Measurements from ENCODE around the gene CDC25B.

The CDC25B gene

DNA sequence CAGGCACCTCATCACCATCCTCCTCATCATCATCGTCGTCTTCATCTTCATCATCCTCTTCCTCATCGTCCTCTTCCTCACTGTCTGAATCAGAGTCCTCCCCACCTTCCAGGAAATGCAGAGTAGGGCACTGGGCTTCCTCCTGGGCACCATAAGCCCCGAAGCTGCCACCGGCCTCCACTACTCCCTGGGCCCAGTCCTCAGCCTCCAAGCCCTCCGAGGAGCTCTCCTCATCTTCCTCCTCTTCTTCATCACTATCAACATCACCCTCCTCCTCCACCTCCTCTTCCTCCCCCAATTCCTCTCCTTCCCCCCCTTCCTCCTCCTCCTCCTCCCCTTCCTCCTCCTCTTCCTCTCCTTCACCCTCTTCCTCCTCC, 11.3 kb upstream of the CDC25B start (continued):
- TF ChIP-seq ZNF792 (tag by site-specific recombination; IDR thresholded peaks at IDR 0.05) (no peak), KLF9 (tag by site-specific recombination; IDR thresholded peaks at IDR 0.05; ENCODE audit: low read depth) (no peak), ZBTB7A (tag by site-specific recombination; IDR thresholded peaks at IDR 0.05; ENCODE audit: low read depth) (no peak), ZNF626 (tag by site-specific recombination; IDR thresholded peaks at IDR 0.05) (no peak), ZNF266 (tag by site-specific recombination; IDR thresholded peaks at IDR 0.05; ENCODE audit: low read depth) (no peak), ZBTB48 (tag by site-specific recombination; IDR thresholded peaks at IDR 0.05) (no peak), SP2 (tag by site-specific recombination; IDR thresholded peaks at IDR 0.05) (no peak), ZNF366 (tag by site-specific recombination; conservative IDR thresholded peaks at IDR 0.05) (peak; percentile 74), SCRT2 (tag by site-specific recombination; IDR thresholded peaks at IDR 0.05) (no peak), SP7 (tag by site-specific recombination; IDR thresholded peaks at IDR 0.05) (0 out of 2 replicates have a peak, but pooled peaks have one; percentile 13), ZNF549 (tag by site-specific recombination; IDR thresholded peaks at IDR 0.05) (no peak), ZNF335 (tag by site-specific recombination; conservative IDR thresholded peaks at IDR 0.05) (0 out of 2 replicates have a peak, but pooled peaks have one; percentile 10), ZNF426 (tag by site-specific recombination; IDR thresholded peaks at IDR 0.05) (no peak), ZNF664 (tag by site-specific recombination; IDR thresholded peaks at IDR 0.05) (no peak), MEIS1 (CRISPR knock-in tag; IDR thresholded peaks at IDR 0.05; ENCODE audit: borderline replicate concordance) (no peak)
- TF ChIP-seq, protein P1, sequence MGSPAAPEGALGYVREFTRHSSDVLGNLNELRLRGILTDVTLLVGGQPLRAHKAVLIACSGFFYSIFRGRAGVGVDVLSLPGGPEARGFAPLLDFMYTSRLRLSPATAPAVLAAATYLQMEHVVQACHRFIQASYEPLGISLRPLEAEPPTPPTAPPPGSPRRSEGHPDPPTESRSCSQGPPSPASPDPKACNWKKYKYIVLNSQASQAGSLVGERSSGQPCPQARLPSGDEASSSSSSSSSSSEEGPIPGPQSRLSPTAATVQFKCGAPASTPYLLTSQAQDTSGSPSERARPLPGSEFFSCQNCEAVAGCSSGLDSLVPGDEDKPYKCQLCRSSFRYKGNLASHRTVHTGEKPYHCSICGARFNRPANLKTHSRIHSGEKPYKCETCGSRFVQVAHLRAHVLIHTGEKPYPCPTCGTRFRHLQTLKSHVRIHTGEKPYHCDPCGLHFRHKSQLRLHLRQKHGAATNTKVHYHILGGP (tag by site-specific recombination; IDR thresholded peaks at IDR 0.05): no peak
- TF ChIP-seq, protein P2, sequence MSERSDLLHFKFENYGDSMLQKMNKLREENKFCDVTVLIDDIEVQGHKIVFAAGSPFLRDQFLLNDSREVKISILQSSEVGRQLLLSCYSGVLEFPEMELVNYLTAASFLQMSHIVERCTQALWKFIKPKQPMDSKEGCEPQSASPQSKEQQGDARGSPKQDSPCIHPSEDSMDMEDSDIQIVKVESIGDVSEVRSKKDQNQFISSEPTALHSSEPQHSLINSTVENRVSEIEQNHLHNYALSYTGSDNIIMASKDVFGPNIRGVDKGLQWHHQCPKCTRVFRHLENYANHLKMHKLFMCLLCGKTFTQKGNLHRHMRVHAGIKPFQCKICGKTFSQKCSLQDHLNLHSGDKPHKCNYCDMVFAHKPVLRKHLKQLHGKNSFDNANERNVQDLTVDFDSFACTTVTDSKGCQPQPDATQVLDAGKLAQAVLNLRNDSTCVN (tag by site-specific recombination; optimal IDR thresholded peaks at IDR 0.05): no peak

DNA sequence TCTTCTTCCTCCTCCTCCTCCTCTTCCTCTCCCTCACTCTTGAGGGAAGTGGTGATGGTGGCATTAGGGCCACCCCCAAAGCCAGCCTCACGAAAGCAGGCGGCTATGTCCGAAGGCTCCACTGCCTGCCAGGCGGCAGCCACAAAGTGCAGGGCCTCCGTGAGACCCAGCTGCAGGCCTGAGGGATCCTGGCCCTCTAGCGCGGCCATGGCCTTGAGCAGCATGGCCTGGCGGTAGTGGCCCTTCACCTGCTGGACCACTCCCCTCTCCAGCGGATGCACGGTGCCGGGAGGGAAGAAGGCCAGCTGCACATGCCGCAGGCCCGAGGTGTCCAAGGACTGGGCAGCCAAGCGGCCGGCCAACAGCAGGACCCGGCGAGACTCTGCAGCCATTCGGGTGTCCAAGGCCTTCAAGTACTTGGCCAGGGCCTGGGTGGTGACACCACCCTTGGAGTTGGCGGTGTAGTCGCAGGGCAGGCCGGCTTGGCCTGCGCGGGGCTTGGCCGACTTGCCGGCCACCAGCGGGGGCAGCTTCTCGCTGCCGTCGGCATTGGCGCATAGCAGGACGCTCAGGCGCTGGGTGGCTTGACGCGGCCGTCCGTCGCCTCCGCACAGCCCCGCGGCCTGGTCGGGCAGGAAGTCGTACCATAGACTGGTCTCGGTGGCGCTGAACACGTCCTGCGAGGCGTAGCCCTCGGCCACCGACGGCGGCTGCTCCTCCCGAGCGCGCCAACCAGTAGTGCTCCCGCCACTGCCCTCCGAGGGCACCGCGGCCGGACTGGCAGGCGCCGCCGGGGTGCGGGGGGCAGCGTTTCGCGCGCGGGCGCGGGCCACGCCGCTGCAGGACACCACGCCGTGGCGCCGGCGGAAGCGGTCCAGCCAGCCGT, 10.6 kb upstream of the CDC25B start:
- Histone ChIP-seq H3K36me3 (ENCODE audit: control insufficient read depth in 2 of 2, insufficient read depth in 1 of 2, low read length in 2 of 2) (peaks cover 0 to 21% of the 10 kb centered on the region in 2 experiments; a peak in 2 of 3 replicates), H3K27ac (ENCODE audit: extremely low read depth, low read depth, low read length) (peak overlapping the region; percentile 76; the same call in 1 of the 2 replicates), H3K9me3 (ENCODE audit: control insufficient read depth, insufficient read depth, low read depth, low read length) (no peaks in the 10 kb centered on the region), H3K4me1 (ENCODE audit: control insufficient read depth, insufficient read depth, low read length) (peaks cover 17% of the 10 kb centered on the region; the same call in 1 of the 2 replicates), H3K4me3 (ENCODE audit: low read depth, low read length) (peak overlapping the region; percentile 49)
- peak; percentile 15; the same call in 1 of the 2 replicates for TF ChIP-seq ZNF10 (tag by site-specific recombination; IDR thresholded peaks at IDR 0.05)
- TF ChIP-seq ZNF292 (tag by site-specific recombination; IDR thresholded peaks at IDR 0.05; ENCODE audit: borderline replicate concordance, low read depth): no peak
- TF ChIP-seq HOXA7 (CRISPR knock-in tag; IDR thresholded peaks at IDR 0.05; ENCODE audit: borderline replicate concordance): peak; percentile 45; the same call in 1 of the 2 replicates
- ChIA-PET CTCF (interaction anchor here (0.9 to 10.3 kb wide), 6 partner anchors 11 to 69 kb away, joined by 3 to 142 read pairs (median 5); partner anchors contain the start of gene AP5S1), POLR2A (interaction anchor here (1.7 to 3.9 kb wide), 3 partner anchors 10 to 34 kb away, joined by 6 to 30 read pairs (median 19); partner anchors contain the start of genes AP5S1 and CDC25B)

DNA sequence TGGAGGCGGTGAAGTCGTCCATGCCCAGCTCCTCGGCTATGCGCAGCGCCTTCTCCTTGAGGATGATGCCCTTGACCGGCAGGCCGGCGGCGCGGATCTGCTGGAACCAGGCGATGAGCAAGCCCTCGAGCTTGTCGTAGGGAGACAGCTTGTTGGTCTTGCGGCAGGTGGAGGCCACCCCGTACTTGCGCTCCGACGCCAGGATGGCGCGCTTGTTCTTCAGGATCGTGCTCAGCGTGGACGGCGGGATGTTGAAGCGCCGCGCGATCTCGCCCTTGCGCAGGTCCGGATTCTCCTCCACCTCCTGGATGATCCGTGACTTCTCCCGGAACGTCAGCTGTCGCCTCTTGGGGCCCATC, 10.0 kb upstream of the CDC25B start:
- Histone ChIP-seq H3K4me1 (ENCODE audit: control insufficient read depth, insufficient read depth, low read length) (peaks cover 17% of the 10 kb centered on the region; the same call in 1 of the 2 replicates), H3K9me3 (ENCODE audit: control insufficient read depth, insufficient read depth, low read depth, low read length) (no peaks in the 10 kb centered on the region), H3K36me3 (ENCODE audit: control insufficient read depth in 2 of 2, insufficient read depth in 1 of 2, low read length in 2 of 2) (peaks cover 0 to 21% of the 10 kb centered on the region in 2 experiments; a peak in 2 of 3 replicates), H3K27ac (ENCODE audit: extremely low read depth, low read depth, low read length) (peak overlapping the region; percentile 76; the same call in 1 of the 2 replicates), H3K4me3 (ENCODE audit: low read depth, low read length) (peak overlapping the region; percentile 49)
- ChIA-PET POLR2A (interaction anchor here (1.0 to 3.9 kb wide), 5 partner anchors 10 to 59 kb away, joined by 3 to 30 read pairs (median 6); partner anchors contain the start of genes AP5S1 and CDC25B), CTCF (interaction anchor here (0.6 to 10.3 kb wide), 6 partner anchors 14 to 69 kb away, joined by 3 to 142 read pairs (median 4); partner anchors contain the start of gene AP5S1)
- TF ChIP-seq ZNF626 (tag by site-specific recombination; IDR thresholded peaks at IDR 0.05) (no peak), ZNF529 (tag by site-specific recombination; IDR thresholded peaks at IDR 0.05; ENCODE audit: insufficient replicate concordance) (no peak), RBAK (tag by site-specific recombination; IDR thresholded peaks at IDR 0.05) (no peak), ZNF302 (tag by site-specific recombination; IDR thresholded peaks at IDR 0.05; ENCODE audit: low read depth) (no peak), ZNF114 (tag by site-specific recombination; IDR thresholded peaks at IDR 0.05) (no peak), SALL2 (tag by site-specific recombination; IDR thresholded peaks at IDR 0.05; ENCODE audit: borderline replicate concordance) (no peak), ZNF423 (tag by site-specific recombination; IDR thresholded peaks at IDR 0.05) (no peak), ZNF76 (tag by site-specific recombination; IDR thresholded peaks at IDR 0.05; ENCODE audit: borderline replicate concordance, low read depth) (no peak)
- TF ChIP-seq, protein P2 (tag by site-specific recombination; optimal IDR thresholded peaks at IDR 0.05): peak; percentile 48
- TF ChIP-seq, protein P3, sequence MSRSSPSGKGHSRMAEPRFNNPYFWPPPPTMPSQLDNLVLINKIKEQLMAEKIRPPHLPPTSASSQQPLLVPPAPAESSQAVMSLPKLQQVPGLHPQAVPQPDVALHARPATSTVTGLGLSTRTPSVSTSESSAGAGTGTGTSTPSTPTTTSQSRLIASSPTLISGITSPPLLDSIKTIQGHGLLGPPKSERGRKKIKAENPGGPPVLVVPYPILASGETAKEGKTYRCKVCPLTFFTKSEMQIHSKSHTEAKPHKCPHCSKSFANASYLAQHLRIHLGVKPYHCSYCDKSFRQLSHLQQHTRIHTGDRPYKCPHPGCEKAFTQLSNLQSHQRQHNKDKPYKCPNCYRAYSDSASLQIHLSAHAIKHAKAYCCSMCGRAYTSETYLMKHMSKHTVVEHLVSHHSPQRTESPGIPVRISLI (tag by site-specific recombination; IDR thresholded peaks at IDR 0.05): no peak

Data from HEK293 (cell line).